Activated CD4-positive, alpha-beta T cell treated with anti-CD3 and anti-CD28 coated beads, Interleukin-2, amount 10 ng/mL, durations not matched to agents 7 days and 5 days (primary cell): ENCODE measurements around the gene KIF14. TPM values are rescaled to one million over a fixed set of nuclear protein-coding genes. Genes with fewer than 3 reads are reported as not detected.

ENCODE experiments used
- CTCF ChIA-PET: fragments of 350-600 bp; sonication (Branson Sonifier 250); formaldehyde crosslinking; loops from one replicate; lab custom pipeline; 2021; ENCODE audit warnings: antibody characterized with exemption; lab: Charles Lee
- POLR2A ChIA-PET: fragments of 350-600 bp; sonication (Branson Sonifier 250); formaldehyde crosslinking; loops from one replicate; lab custom pipeline; 2021; ENCODE audit warnings: antibody characterized with exemption; lab: Charles Lee
- DNase-seq: peaks from one replicate; pipeline ENCODE4 v3.0.0-alpha.2; 2020
- H3K27ac Mint-ChIP-seq: one replicate; pipeline ENCODE4 v1.8.0; 2021; ENCODE audit warnings: mild to moderate bottlenecking, moderate library complexity, mixed read lengths
- H3K27me3 Mint-ChIP-seq: one replicate; pipeline ENCODE4 v1.8.0; 2021; ENCODE audit warnings: mixed read lengths
- H3K36me3 Mint-ChIP-seq: one replicate; pipeline ENCODE4 v1.8.0; 2021; ENCODE audit warnings: low read depth, mixed read lengths
- H3K4me1 Mint-ChIP-seq: one replicate; pipeline ENCODE4 v1.8.0; 2021; ENCODE audit warnings: mixed read lengths
- H3K4me3 Mint-ChIP-seq: one replicate; pipeline ENCODE4 v1.8.0; 2021; ENCODE audit warnings: mild to moderate bottlenecking, moderate library complexity, mixed read lengths
- H3K9me3 Mint-ChIP-seq: one replicate; pipeline ENCODE4 v1.8.0; 2021; ENCODE audit warnings: mixed read lengths
- total RNA-seq, 2 experiments: library from RNA; stranded (reverse); gene quantifications; one replicate each; pipeline ENCODE4 v1.2.3, GENCODE V29; 2021

KIF14 gene, protein sequence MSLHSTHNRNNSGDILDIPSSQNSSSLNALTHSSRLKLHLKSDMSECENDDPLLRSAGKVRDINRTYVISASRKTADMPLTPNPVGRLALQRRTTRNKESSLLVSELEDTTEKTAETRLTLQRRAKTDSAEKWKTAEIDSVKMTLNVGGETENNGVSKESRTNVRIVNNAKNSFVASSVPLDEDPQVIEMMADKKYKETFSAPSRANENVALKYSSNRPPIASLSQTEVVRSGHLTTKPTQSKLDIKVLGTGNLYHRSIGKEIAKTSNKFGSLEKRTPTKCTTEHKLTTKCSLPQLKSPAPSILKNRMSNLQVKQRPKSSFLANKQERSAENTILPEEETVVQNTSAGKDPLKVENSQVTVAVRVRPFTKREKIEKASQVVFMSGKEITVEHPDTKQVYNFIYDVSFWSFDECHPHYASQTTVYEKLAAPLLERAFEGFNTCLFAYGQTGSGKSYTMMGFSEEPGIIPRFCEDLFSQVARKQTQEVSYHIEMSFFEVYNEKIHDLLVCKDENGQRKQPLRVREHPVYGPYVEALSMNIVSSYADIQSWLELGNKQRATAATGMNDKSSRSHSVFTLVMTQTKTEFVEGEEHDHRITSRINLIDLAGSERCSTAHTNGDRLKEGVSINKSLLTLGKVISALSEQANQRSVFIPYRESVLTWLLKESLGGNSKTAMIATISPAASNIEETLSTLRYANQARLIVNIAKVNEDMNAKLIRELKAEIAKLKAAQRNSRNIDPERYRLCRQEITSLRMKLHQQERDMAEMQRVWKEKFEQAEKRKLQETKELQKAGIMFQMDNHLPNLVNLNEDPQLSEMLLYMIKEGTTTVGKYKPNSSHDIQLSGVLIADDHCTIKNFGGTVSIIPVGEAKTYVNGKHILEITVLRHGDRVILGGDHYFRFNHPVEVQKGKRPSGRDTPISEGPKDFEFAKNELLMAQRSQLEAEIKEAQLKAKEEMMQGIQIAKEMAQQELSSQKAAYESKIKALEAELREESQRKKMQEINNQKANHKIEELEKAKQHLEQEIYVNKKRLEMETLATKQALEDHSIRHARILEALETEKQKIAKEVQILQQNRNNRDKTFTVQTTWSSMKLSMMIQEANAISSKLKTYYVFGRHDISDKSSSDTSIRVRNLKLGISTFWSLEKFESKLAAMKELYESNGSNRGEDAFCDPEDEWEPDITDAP (N-terminal part only)
- total RNA-seq = 10 to 100 TPM; 31.6 to 34.6 TPM

DNA sequence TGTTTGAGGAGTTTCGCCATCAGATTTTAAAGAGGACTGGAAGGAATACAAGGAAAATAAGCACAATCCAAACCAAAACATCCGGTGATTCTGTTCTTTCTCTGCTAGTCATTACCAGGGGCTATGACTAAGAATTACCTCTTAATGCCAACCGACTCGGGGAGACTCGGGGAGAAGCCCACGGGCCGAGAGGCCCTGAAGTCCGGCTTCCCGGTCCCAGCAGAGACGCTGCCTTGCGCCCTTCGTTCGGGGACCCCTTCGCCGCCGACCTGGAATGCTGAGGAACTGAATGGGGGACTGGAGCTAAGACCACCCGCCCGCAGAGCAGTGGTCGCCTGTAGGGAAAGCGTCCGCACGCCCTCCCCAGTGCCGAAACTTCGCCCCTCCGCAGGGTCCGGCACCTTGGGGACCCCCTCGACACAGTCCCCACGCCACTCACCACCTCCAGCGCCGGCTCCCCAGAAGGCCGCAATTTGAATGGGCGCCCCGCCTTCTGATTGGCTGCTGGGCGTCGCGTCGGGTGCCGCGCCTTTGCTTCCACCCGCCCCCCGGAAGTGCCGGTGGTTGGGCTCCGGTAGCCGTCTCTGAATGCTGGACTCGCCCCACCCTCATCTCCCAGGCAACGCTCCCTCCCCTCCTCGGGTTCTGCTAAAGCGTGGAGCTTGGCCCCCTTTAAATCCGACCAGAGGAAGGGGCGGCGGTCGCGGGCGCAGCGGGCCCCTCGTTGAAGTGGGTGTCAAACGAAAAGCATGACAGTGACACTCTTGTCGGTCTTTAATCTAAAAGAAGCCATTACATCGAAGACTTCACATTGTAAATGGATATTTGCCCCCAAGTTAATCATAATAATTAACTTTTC is at the start of gene KIF14:
KIF14 (minus strand) TSS at position 479 of the 859 bp plus-strand sequence. CDS start 2,028 bp downstream, outside the sequence.
- peak within 1 kb of the TSS; percentile 92 for H3K4me3 Mint-ChIP-seq
- peak; percentile 97 for DNase-seq
- ChIA-PET POLR2A (interaction anchor here (0.6 kb wide), 2 partner anchors 50 to 118 kb away, joined by 3 read pairs; partner anchors contain the start of gene DDX59), CTCF (interaction anchor here (0.8 kb wide), 1 partner anchor 63 kb away, joined by 3 read pairs; no protein-coding TSS in a partner anchor)
- H3K36me3 Mint-ChIP-seq = peaks cover 36% of the 10 kb centered on the region
- peak within 1 kb of the TSS; percentile 94 for H3K27ac Mint-ChIP-seq
- H3K4me1 Mint-ChIP-seq = peaks cover 67% of the 10 kb centered on the region
- no peaks in the 10 kb centered on the region for H3K27me3 Mint-ChIP-seq
- H3K9me3 Mint-ChIP-seq = no peaks in the 10 kb centered on the region

DNA sequence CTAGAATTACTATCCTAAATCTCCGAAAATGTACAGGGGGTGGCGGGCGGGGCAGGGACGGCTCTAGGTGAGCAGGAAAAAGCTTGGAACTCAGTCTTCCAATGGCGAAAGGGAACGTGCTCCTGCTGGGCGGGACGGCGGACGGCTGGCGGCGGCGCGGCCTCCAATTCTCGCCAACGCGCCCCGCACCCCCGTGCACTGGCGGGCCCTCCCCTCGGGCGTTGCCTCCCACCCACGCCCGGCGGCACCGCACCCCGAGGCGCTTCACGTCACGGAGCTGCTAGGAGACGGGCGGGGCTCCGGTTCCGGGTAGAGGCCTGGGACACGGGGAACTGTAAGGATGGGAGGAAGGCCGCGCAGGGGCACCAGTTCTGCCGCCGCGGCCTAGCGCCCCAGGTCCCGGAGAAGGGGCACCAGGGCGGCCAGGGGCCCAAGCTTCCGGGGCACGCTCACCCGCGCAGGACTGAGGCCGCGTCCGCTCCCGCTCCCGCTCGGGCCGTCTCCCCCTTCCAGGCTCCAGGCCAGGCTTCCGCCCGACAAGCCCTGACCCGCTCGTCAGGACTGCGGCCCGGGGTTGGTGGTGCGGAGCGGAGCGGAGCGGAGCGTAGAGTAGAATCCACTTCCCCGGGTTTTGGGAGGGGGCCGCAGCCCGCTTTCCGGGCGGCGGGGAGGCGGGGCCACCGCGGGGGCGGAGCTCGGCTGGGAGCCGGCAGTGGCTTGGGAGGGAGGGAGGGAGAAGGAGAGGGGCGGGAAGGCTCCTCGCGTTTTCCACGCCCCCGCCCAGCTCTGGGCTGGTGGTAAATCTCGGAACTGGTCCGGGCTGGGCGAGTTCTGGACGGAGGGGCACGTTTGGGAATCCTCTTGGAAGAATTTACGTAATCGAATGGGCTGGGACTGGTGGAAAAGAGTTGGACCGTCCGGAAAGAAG is 49.0 kb upstream of the KIF14 start, which contains the start of gene DDX59:
DDX59 (minus strand) TSS at position 594 of the 928 bp plus-strand sequence. CDS start 3,167 bp downstream, outside the sequence.
- no peaks in the 10 kb centered on the region for H3K9me3 Mint-ChIP-seq
- H3K27me3 Mint-ChIP-seq = no peaks in the 10 kb centered on the region
- peak; percentile 90 for DNase-seq
- H3K4me3 Mint-ChIP-seq = peak within 1 kb of the TSS; percentile 97
- CTCF ChIA-PET = interaction anchor here (0.9 to 1.6 kb wide), 5 partner anchors 12 to 356 kb away, joined by 3 to 9 read pairs (median 4); no protein-coding TSS in a partner anchor
- H3K4me1 Mint-ChIP-seq = peaks cover 37% of the 10 kb centered on the region
- peak within 1 kb of the TSS; percentile 97 for H3K27ac Mint-ChIP-seq
- peaks cover 20% of the 10 kb centered on the region for H3K36me3 Mint-ChIP-seq
- POLR2A ChIA-PET = interaction anchor here (0.6 to 2.3 kb wide), 4 partner anchors 16 to 50 kb away, joined by 3 to 9 read pairs (median 4); no protein-coding TSS in a partner anchor

GRCh38 chr1:200668514-200669313 is 48.2 kb upstream of the KIF14 start:
- Mint-ChIP-seq H3K4me3 (peak overlapping the region; percentile 97), H3K27me3 (no peaks in the 10 kb centered on the region), H3K4me1 (peaks cover 42% of the 10 kb centered on the region), H3K27ac (peak overlapping the region; percentile 97), H3K36me3 (peaks cover 28% of the 10 kb centered on the region), H3K9me3 (no peaks in the 10 kb centered on the region)
- POLR2A ChIA-PET = interaction anchor here (0.9 to 2.3 kb wide), 2 partner anchors 15 to 46 kb away, joined by 3 to 9 read pairs; no protein-coding TSS in a partner anchor
- no peak for DNase-seq
- CTCF ChIA-PET = interaction anchor here (0.9 to 1.6 kb wide), 4 partner anchors 11 to 47 kb away, joined by 4 to 9 read pairs (median 5); no protein-coding TSS in a partner anchor

DNA sequence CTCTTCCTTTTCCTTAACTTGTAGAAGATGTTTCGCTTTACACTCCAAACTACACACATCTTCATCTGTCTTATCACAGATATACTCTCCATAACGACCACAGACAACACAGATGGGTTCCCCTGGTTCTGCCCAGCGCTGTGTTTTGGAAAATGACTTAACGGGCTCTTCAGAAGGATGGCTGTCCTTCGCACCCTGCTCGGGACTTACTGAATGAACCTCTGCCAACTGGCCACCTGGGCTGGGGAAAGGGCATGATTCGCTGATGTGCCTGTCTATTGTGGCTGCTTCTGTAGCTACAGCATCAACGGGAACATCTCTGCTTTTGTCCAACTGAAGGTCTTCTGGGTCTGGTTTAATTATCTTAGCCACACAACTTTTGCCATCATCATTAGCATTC is 45.8 kb upstream of the KIF14 start:
- DNase-seq = no peak
- peaks cover 48% of the 10 kb centered on the region for H3K36me3 Mint-ChIP-seq
- no peak overlapping the region for H3K4me3 Mint-ChIP-seq
- no peaks in the 10 kb centered on the region for H3K27me3 Mint-ChIP-seq
- no peak overlapping the region for H3K27ac Mint-ChIP-seq
- CTCF ChIA-PET = no interaction called here
- H3K9me3 Mint-ChIP-seq = no peaks in the 10 kb centered on the region
- peaks cover 45% of the 10 kb centered on the region for H3K4me1 Mint-ChIP-seq
- POLR2A ChIA-PET = no interaction called here

GRCh38 chr1:200665861-200666260 is 45.3 kb upstream of the KIF14 start:
- H3K4me1 Mint-ChIP-seq = peaks cover 41% of the 10 kb centered on the region
- no peak for DNase-seq
- H3K9me3 Mint-ChIP-seq = no peaks in the 10 kb centered on the region
- H3K27me3 Mint-ChIP-seq = no peaks in the 10 kb centered on the region
- no peak overlapping the region for H3K27ac Mint-ChIP-seq
- H3K4me3 Mint-ChIP-seq = no peak overlapping the region
- H3K36me3 Mint-ChIP-seq = peaks cover 51% of the 10 kb centered on the region
- ChIA-PET CTCF (interaction anchor here (0.6 to 0.8 kb wide), 2 partner anchors 17 to 39 kb away, joined by 3 to 4 read pairs; no protein-coding TSS in a partner anchor), POLR2A (no interaction called here)

DNA sequence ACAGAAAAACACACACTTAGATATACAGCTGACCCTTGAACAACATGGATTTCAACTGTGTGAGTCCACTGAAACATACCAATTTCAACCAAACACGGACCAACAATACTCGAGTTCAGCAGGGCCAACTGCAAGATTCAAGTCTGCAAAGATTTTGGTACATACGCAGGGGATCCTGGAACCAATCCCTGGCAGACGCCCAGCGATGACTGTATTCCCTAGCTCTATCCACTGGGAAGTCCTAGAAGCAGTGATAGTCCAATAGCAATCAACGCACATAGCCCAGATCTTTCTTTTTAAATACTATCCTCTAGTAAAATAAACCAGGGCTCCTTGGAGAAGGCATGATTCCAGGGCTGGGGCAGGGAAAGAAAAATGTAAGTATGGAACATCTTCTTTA is 40.2 kb upstream of the KIF14 start:
- no peaks in the 10 kb centered on the region for H3K27me3 Mint-ChIP-seq
- no peak overlapping the region for H3K4me3 Mint-ChIP-seq
- no peaks in the 10 kb centered on the region for H3K9me3 Mint-ChIP-seq
- peaks cover 77% of the 10 kb centered on the region for H3K36me3 Mint-ChIP-seq
- H3K27ac Mint-ChIP-seq = no peak overlapping the region
- DNase-seq = no peak
- ChIA-PET POLR2A (no interaction called here), CTCF (no interaction called here)
- peaks cover 24% of the 10 kb centered on the region for H3K4me1 Mint-ChIP-seq

- Mint-ChIP-seq H3K9me3 (no peaks in the 10 kb centered on the region), H3K27ac (peak overlapping the region; percentile 60), H3K27me3 (no peaks in the 10 kb centered on the region), H3K4me1 (peaks cover 32% of the 10 kb centered on the region), H3K4me3 (no peak overlapping the region), H3K36me3 (peaks cover 78% of the 10 kb centered on the region)
- no peak for DNase-seq
- ChIA-PET CTCF (interaction anchor here (1.1 to 1.4 kb wide), 2 partner anchors 10 to 37 kb away, joined by 3 to 6 read pairs; no protein-coding TSS in a partner anchor), POLR2A (no interaction called here)
Measured at GRCh38 chr1:200659269-200659668, 38.7 kb upstream of the KIF14 start.

GRCh38 chr1:200658037-200658818 is 37.7 kb upstream of the KIF14 start:
- Mint-ChIP-seq H3K27me3 (no peaks in the 10 kb centered on the region), H3K9me3 (no peaks in the 10 kb centered on the region), H3K4me3 (no peak overlapping the region), H3K4me1 (peaks cover 33% of the 10 kb centered on the region), H3K36me3 (peaks cover 79% of the 10 kb centered on the region), H3K27ac (no peak overlapping the region)
- ChIA-PET POLR2A (interaction anchor here (0.6 kb wide), 1 partner anchor 36 kb away, joined by 3 read pairs; no protein-coding TSS in a partner anchor), CTCF (interaction anchor here (0.9 to 1.4 kb wide), 4 partner anchors 9 to 79 kb away, joined by 3 to 9 read pairs (median 5); partner anchors contain the start of gene DDX59)
- no peak for DNase-seq

DNA sequence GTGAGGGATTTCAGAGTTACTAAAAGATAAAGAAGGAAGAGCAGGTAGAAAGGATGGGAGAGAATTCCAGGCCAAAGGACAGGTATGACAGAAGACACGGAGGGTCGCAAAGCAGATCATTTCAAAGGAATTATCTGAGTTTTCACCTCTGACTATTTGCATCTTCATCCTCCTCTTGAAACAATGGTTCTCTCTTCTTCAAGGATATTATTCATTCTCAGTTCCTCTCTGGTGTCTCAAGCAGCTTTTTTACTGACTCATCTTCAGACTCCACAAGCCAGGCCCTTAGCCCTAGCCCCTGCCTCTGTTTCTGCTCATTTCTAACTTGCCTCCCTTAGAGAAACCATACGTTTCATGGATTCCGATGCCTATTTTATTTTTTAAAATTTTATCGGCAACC is 34.1 kb upstream of the KIF14 start:
- H3K27me3 Mint-ChIP-seq = no peaks in the 10 kb centered on the region
- ChIA-PET CTCF (interaction anchor here (2.9 kb wide), 1 partner anchor 9 kb away, joined by 10 read pairs; no protein-coding TSS in a partner anchor), POLR2A (no interaction called here)
- peaks cover 33% of the 10 kb centered on the region for H3K4me1 Mint-ChIP-seq
- no peaks in the 10 kb centered on the region for H3K9me3 Mint-ChIP-seq
- no peak overlapping the region for H3K4me3 Mint-ChIP-seq
- H3K27ac Mint-ChIP-seq = no peak overlapping the region
- DNase-seq = no peak
- peaks cover 56% of the 10 kb centered on the region for H3K36me3 Mint-ChIP-seq
